Activated T-helper 2 cell treated with anti-CD3 and anti-CD28 coated beads, Interferon-gamma antibody, Interleukin-2, Interleukin-4, amounts not matched to agents 10 μg/mL and 5 μg/mL and 100 μg/mL, durations not matched to agents 14 hours and 24 hours and 36 hours (primary cell): Measurements from ENCODE around the gene ETV6. TPM values are rescaled to one million over a fixed set of nuclear protein-coding genes. Genes with fewer than 3 reads are reported as not detected.
"Not testable (repeated sequence)": the region's sequence is repeated elsewhere in the genome, so short reads cannot be mapped to it uniquely, and the experiment has no call there.

ENCODE experiments used
- DNase-seq: peaks from one replicate; pipeline ENCODE4 v3.0.0; 2021; ENCODE audit warnings: low spot score
- H3K27ac Mint-ChIP-seq: one replicate; pipeline ENCODE4 v1.8.0; 2021; ENCODE audit warnings: mixed read lengths
- H3K27me3 Mint-ChIP-seq: one replicate; pipeline ENCODE4 v1.8.0; 2021; ENCODE audit warnings: low read depth, mixed read lengths
- H3K36me3 Mint-ChIP-seq: one replicate; pipeline ENCODE4 v1.8.0; 2021; ENCODE audit warnings: low read depth, mixed read lengths
- H3K4me1 Mint-ChIP-seq: one replicate; pipeline ENCODE4 v1.8.0; 2021; ENCODE audit warnings: low read depth, mixed read lengths
- H3K4me3 Mint-ChIP-seq: one replicate; pipeline ENCODE4 v1.8.0; 2021; ENCODE audit warnings: low read depth, mild to moderate bottlenecking, moderate library complexity, mixed read lengths
- H3K9me3 Mint-ChIP-seq: one replicate; pipeline ENCODE4 v1.8.0; 2021; ENCODE audit warnings: mixed read lengths
- intact Hi-C: fragments of 100-400 bp; cut with micrococcal nuclease; formaldehyde crosslinking; loops from one replicate; pipeline ENCODE4 v1.15.1; 2023
- total RNA-seq: library from RNA; stranded (reverse); gene quantifications from 2 replicates; pipeline ENCODE4 v1.2.3, GENCODE V29; 2022

Gene ETV6
- total RNA-seq, 1 donor from 2014 or later: 69.4 TPM

DNA sequence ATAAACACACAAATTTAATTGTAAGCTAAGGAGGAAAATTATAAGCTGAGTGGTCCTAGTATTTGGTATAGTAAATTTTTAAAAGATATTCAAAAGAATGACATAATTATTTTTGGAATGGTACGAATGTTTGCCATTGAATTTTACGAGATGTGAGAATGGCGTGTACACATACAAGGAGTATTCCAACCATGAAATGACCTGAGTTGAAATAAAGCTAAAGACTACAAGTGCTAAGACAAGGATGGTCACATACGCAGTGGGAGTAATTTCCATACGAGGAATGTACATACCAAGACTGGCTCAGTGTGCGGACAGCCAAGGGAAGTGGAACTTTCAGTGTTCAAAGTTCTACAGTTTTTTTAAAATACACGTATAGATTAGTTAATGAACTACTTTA is 21.1 kb upstream of the ETV6 start:
- DNase-seq: no peak
- no peaks in the 10 kb centered on the region for H3K9me3 Mint-ChIP-seq
- intact Hi-C loops: no loop called here
- no peak overlapping the region for H3K4me3 Mint-ChIP-seq
- H3K27ac Mint-ChIP-seq: no peak overlapping the region
- H3K27me3 Mint-ChIP-seq: peaks cover 8% of the 10 kb centered on the region
- H3K36me3 Mint-ChIP-seq: no peaks in the 10 kb centered on the region
- no peaks in the 10 kb centered on the region for H3K4me1 Mint-ChIP-seq

DNA sequence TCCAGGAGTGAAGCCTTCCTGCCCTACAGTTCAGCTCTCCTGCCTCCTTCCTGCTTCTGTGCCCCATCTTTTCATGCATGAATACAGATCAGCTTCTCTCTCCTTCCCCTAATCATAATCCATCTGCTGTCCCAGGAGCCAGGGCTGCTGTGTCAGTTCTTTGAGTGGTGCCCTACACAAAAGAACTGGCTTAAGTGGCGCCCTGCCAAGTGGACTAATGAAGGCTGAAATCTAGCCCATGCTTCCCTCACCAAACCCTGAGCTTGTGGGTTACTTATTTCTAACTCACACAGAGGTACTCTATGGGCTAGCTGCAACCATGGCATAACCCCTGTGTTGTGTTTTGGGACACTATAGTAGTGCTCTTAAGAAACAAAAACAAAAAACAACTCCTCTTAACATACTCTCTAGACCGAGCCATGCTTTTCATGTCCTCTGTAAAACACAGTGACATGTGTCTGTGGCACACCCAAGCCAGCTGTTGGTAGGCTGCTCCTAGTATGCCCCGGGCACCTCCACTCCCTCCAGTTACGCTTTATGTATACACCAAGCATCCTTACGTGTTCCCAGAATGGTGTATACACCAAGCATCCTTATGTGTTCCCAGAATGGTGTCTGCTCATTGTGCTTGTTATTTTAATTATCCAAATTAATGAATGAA is 19.3 kb upstream of the ETV6 start:
- H3K27ac Mint-ChIP-seq: no peak overlapping the region
- no peaks in the 10 kb centered on the region for H3K4me1 Mint-ChIP-seq
- no peak overlapping the region for H3K4me3 Mint-ChIP-seq
- intact Hi-C loops: no loop called here
- H3K27me3 Mint-ChIP-seq: peaks cover 6% of the 10 kb centered on the region
- DNase-seq: no peak
- H3K9me3 Mint-ChIP-seq: no peaks in the 10 kb centered on the region
- no peaks in the 10 kb centered on the region for H3K36me3 Mint-ChIP-seq

DNA sequence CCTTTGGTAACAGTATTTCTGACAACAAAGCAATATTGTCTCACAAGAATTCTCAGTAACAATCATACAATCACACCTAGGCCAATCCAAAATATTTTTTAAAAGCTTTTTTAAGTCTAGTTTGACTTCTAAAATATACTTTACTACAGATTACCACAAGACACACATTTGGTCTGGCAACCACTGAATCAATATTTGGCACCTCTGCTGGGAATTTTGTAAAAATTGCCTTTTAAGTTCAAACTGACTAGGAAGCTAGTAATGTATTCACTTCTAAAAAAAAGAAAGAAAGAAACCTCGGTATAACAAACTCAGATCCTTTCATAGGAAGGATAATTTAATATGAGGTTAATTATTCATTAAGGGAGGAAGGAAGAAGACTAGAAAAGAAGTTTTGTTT is 18.2 kb upstream of the ETV6 start:
- H3K4me1 Mint-ChIP-seq: no peaks in the 10 kb centered on the region
- DNase-seq: no peak
- intact Hi-C loops: no loop called here
- H3K36me3 Mint-ChIP-seq: no peaks in the 10 kb centered on the region
- no peak overlapping the region for H3K4me3 Mint-ChIP-seq
- peaks cover 5% of the 10 kb centered on the region for H3K9me3 Mint-ChIP-seq
- no peak overlapping the region for H3K27ac Mint-ChIP-seq
- H3K27me3 Mint-ChIP-seq: peaks cover 2% of the 10 kb centered on the region

DNA sequence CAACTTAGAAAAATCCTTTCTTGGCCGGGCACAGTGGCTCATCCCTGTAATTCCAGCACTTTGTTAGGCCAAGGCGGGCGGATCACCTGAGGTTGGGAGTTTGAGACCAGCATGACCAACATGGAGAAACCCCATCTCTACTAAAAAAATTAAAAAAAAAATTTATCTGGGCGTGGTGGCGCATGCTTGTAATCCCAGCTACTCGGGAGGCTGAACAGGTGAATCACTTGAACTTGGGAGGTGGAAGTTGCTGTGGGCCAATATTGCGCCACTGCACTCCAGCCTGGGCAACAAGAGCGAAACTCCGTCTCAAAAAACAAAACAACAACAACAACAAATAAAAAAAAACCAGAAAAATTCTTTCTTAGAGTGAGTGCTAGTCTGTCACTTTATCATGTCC is 17.6 kb upstream of the ETV6 start:
- H3K9me3 Mint-ChIP-seq, H3K27ac Mint-ChIP-seq, H3K4me1 Mint-ChIP-seq, H3K27me3 Mint-ChIP-seq, H3K36me3 Mint-ChIP-seq, DNase-seq, H3K4me3 Mint-ChIP-seq, intact Hi-C loops: not testable (repeated sequence)

DNA sequence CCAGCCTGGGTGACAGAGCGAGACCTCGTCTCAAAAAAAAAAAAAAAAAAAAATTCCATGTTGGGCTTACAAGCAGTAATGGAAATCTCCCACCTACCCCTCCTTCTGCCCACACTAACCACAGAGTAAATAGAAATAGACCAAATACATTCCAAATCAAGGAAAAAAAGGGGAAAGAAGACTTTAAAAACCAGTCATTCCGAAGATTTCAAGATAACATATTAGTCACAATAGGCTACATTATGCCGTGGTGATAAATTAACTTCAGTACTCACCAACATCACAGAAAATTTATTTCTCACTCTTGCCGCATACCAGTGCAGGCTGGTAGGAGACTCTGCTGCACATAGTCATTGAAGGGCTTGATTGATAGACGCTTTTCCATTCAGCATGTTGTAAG is 15.5 kb upstream of the ETV6 start:
- Mint-ChIP-seq H3K27me3 (peaks cover 2% of the 10 kb centered on the region), H3K4me3 (no peak overlapping the region), H3K27ac (no peak overlapping the region), H3K36me3 (no peaks in the 10 kb centered on the region), H3K9me3 (peaks cover 5% of the 10 kb centered on the region), H3K4me1 (no peaks in the 10 kb centered on the region)
- intact Hi-C loops: no loop called here
- no peak for DNase-seq

DNA sequence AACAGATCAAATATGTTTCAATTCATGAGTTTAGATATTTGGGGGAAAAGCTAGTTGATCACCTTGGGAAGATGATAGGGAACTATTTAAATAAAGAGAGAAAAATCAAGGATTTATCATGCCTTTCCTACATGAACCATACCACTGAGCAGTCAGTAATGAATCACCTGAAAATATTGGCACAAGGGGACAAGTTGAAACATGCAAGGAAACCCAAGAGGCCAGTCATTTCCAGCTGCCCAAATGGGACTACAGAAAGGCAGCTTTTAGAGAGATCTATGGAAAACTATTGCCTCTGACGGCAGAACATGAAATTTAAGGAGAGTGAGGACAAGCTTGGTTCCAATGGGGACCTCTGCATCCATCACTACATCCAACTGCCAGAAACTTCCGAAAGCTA is 14.1 kb upstream of the ETV6 start:
- no peaks in the 10 kb centered on the region for H3K36me3 Mint-ChIP-seq

DNA sequence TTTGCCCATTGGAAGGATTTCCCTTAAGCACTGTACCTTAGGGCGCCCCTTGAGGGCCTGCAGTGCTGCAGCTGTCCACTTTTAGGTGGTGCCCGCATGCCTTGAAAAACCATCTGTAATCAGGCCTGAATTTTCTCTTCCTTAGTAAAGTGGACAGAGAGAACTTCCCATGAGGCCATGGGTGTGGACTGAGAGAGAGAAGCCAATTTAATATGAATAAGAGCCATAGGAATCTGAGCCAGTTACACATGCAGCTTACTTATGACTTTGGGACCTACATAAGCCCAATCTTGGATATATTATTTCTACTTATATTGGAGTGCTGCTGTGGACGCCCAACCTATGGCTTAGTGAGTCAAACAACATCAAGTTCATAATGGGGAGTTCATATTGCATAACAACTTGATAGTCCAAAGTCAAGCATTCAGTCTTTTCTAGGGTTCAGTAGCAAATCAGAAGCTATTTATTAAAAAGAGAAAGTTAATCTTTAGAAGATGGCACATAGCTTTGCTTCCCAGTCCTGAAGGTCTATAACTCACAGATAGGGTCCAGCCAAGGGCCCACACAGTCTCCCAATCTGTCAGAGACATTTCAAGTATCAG is 11.1 kb upstream of the ETV6 start:
- peaks cover 2% of the 10 kb centered on the region for H3K27me3 Mint-ChIP-seq
- H3K4me3 Mint-ChIP-seq: no peak overlapping the region
- no peaks in the 10 kb centered on the region for H3K36me3 Mint-ChIP-seq
- H3K9me3 Mint-ChIP-seq: peaks cover 8% of the 10 kb centered on the region
- no peak for DNase-seq
- no peak overlapping the region for H3K27ac Mint-ChIP-seq
- intact Hi-C loops: no loop called here
- peaks cover 5% of the 10 kb centered on the region for H3K4me1 Mint-ChIP-seq

More for the DNA sequence above, 14.1 kb upstream of the ETV6 start:
- Mint-ChIP-seq H3K4me1 (peaks cover 5% of the 10 kb centered on the region), H3K27ac (no peak overlapping the region), H3K9me3 (peaks cover 8% of the 10 kb centered on the region), H3K27me3 (peaks cover 2% of the 10 kb centered on the region), H3K4me3 (no peak overlapping the region)
- intact Hi-C loops: no loop called here
- DNase-seq: no peak

DNA sequence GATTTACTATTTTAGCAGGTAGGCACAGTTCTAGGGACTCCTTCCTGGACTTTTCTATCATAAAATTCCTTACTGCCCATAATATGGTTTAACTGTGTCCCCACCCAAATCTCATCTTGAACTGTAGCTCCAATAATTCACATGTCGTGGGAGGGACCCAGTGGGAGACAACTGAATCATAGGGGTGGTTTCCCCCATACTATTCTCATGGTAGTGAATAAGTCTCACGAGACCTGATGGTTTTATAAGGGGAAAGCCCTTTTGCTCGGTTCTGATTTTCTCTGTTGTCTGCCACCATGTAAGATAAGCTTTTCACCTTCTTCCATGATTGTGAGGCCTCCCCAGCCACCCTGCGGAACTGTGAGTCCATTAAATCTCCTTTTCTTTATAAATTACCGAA is 10.0 kb upstream of the ETV6 start:
- intact Hi-C loops: no loop called here
- Mint-ChIP-seq H3K36me3 (no peaks in the 10 kb centered on the region), H3K4me1 (peaks cover 5% of the 10 kb centered on the region), H3K4me3 (no peak overlapping the region), H3K9me3 (peaks cover 12% of the 10 kb centered on the region), H3K27ac (no peak overlapping the region), H3K27me3 (no peaks in the 10 kb centered on the region)
- no peak for DNase-seq

DNA sequence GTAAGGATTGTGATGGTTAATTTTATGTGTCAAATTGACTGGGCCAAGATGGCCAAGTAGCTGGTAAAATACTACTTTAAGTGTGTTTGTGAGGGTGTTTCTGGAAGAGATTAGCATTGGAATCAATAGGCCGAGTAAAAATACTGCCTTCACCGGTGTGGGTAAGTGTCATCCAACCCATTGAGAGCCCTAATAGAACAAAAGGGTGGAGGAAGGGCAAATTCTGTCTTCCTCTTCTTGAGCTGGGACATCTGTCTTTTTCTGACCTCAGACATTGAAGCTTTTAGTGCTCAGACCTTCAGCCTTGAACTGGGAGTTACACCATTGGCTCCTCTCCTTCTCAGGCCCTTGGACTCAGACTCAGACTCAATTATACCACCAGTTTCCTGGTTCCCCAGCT is 8.0 kb upstream of the ETV6 start:
- Mint-ChIP-seq H3K36me3 (no peaks in the 10 kb centered on the region), H3K9me3 (peaks cover 7% of the 10 kb centered on the region), H3K27me3 (peaks cover 2% of the 10 kb centered on the region), H3K4me3 (no peak overlapping the region), H3K4me1 (peaks cover 7% of the 10 kb centered on the region), H3K27ac (no peak overlapping the region)
- DNase-seq: no peak
- intact Hi-C loops: no loop called here

DNA sequence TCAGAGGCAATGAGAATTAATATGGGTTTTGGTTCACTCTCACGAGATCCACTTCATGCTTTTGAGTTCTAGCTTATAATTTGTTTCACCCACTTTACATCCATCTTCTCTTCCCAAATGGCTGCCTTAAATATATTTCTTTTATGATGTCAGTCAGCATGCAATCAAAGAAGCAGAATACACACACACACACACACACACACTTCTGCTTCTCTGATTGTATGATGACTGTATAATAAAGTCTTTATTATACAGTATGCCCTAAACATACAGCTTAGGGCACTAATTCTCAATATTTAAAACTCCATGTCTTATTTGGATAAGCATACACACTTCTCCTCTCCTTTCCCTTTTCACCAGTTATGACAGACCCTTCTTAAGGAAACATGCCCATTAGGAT is 6.7 kb upstream of the ETV6 start:
- Mint-ChIP-seq H3K36me3 (no peaks in the 10 kb centered on the region), H3K4me3 (no peak overlapping the region), H3K27me3 (peaks cover 2% of the 10 kb centered on the region), H3K4me1 (peaks cover 9% of the 10 kb centered on the region), H3K27ac (no peak overlapping the region), H3K9me3 (peaks cover 7% of the 10 kb centered on the region)
- DNase-seq: no peak
- intact Hi-C loops: no loop called here

DNA sequence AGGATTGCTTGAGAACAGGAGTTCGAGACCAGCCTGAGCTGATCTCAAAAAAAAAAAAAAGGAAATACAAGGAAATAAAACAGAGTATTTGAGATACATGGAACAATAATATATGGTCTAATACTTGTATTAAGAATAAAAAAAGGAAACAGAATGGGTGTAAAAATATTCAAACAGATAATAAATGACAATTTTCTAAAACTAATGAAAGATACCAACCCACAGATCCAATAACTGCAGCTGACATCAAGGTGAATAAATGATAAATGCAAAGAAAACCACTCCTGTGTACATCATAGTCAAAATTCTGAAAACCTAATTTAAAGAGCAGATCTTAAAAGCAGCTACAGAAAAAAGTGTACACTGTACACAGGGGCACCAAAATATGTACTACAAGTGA is 4.1 kb upstream of the ETV6 start:
- H3K36me3 Mint-ChIP-seq: peaks cover under 1% of the 10 kb centered on the region
- H3K9me3 Mint-ChIP-seq: peaks cover 4% of the 10 kb centered on the region
- intact Hi-C loops: no loop called here
- peaks cover 2% of the 10 kb centered on the region for H3K27me3 Mint-ChIP-seq
- no peak overlapping the region for H3K4me3 Mint-ChIP-seq
- no peak overlapping the region for H3K27ac Mint-ChIP-seq
- no peak for DNase-seq
- peaks cover 9% of the 10 kb centered on the region for H3K4me1 Mint-ChIP-seq

DNA sequence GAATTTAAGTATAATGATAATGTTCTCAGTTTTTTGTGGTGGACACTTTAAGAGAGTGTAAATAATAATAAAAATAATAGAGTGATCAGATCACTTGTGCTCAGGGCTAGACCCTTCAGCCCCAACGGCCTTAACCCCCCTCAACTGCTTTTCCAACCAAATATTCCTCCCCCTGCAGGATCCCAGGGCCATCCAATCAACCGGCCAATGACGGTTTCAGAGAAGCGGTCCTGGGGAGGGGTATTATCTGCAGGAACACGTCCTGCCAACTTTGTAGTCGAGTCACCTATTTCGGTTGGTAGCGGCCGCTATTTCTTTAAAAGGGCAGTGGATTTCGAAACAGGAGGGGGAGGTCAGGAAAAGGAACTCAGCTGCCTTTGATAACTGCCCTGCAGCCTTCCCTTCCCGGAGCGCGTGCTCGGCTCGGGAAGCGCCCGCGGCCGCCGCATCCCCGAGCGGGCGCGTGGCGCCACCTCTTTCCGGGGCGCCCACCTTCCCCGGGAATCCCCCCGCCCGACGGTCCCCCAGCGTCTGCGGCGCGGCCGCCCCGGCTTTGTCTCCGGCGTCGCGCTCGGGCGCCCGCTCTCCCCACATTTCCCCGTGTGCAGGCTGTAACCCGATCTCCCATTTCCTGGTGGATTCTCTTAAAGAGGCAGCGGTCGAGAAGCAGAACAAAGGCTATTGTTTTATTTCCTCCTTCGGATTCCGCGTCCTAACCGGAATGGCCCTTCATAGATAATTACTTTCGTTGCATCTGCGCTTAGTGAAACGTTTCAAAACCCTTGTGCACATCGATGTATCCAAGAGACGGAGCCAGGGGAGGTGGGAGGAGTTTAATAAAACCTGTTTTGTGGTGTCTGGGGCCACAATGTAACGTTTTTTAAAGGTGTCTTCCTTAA is 711 bp upstream of the ETV6 start:
- peaks cover 2% of the 10 kb centered on the region for H3K9me3 Mint-ChIP-seq
- H3K4me1 Mint-ChIP-seq: peaks cover 28% of the 10 kb centered on the region
- peak overlapping the region; percentile 99 for H3K27ac Mint-ChIP-seq
- H3K4me3 Mint-ChIP-seq: peak overlapping the region; percentile 88
- DNase-seq: peak; percentile 58
- H3K36me3 Mint-ChIP-seq: peaks cover 22% of the 10 kb centered on the region
- intact Hi-C loops: loop anchor here (1.0 to 2.0 kb wide), 5 partner anchors 188 to 362 kb away; no protein-coding TSS in a partner anchor
- H3K27me3 Mint-ChIP-seq: peaks cover 2% of the 10 kb centered on the region
